ENCODE measurements around the gene HPF1.

GRCh38 chr4:169741569-169741968 is 16.2 kb downstream of the HPF1 start:
- no peak for TF ChIP-seq RXRA (CRISPR knock-in tag; IDR thresholded peaks at IDR 0.05)
- no peak for TF ChIP-seq SP2 (CRISPR knock-in tag; IDR thresholded peaks at IDR 0.05)
- TF ChIP-seq ZNF549 (CRISPR knock-in tag; IDR thresholded peaks at IDR 0.05): no peak
- no peak for TF ChIP-seq THAP7 (CRISPR knock-in tag; IDR thresholded peaks at IDR 0.05)
- TF ChIP-seq CTCF (CRISPR knock-in tag; IDR thresholded peaks at IDR 0.05): no peak
- no peak for TF ChIP-seq KLF16 (CRISPR knock-in tag; IDR thresholded peaks at IDR 0.05)
- no peak for TF ChIP-seq ZNF576 (CRISPR knock-in tag; IDR thresholded peaks at IDR 0.05)
- TF ChIP-seq ZBTB38 (CRISPR knock-in tag; IDR thresholded peaks at IDR 0.05): no peak

Data from HepG2 (cell line).